ENCODE measurements around the gene MMS19.
A peak's percentile ranks its signal among the peaks of the same experiment; 100 is the strongest.

MMS19 gene

GRCh38 chr10:97463363-97464132 lies 34.7 kb downstream of the MMS19 start:
- peak in 1 of 2 experiments; percentile 29 for DNase-seq

GRCh38 chr10:97462309-97462708 lies 35.9 kb downstream of the MMS19 start:
- no peak for DNase-seq

- DNase-seq = no peak
These were observed 38.3 kb downstream of the MMS19 start for GRCh38 chr10:97459933-97460332.

GRCh38 chr10:97459111-97459510 lies 39.1 kb downstream of the MMS19 start:
- DNase-seq = no peak

GRCh38 chr10:97456686-97457065 lies 41.5 kb downstream of the MMS19 start:
- no peak for DNase-seq

- DNase-seq = no peak
These were observed 42.1 kb downstream of the MMS19 start for GRCh38 chr10:97456034-97456685.

- no peak for DNase-seq
These were observed 43.7 kb downstream of the MMS19 start for GRCh38 chr10:97454330-97455036.

- no peak for DNase-seq
These were observed 45.9 kb downstream of the MMS19 start for GRCh38 chr10:97452352-97452751.

GRCh38 chr10:97451605-97452004 lies 46.6 kb downstream of the MMS19 start:
- no peak for DNase-seq

GRCh38 chr10:97450828-97451227 lies 47.4 kb downstream of the MMS19 start:
- no peak for DNase-seq

GRCh38 chr10:97445722-97446639 lies 52.2 kb downstream of the MMS19 start, which contains the start of the genes EXOSC1 and ZDHHC16:
Gene EXOSC1, minus strand, starts transcription at chr10:97446006. Its CDS starts 21 bp downstream, at chr10:97445985.
Gene ZDHHC16, plus strand, starts transcription at chr10:97446175. Its CDS starts 5,501 bp downstream, at chr10:97451676.
- DNase-seq = peak; percentile 74 to 85

GRCh38 chr10:97445357-97445721 lies 52.9 kb downstream of the MMS19 start:
- no peak for DNase-seq

- DNase-seq = no peak
These were observed 54.0 kb downstream of the MMS19 start for GRCh38 chr10:97444212-97444611.

- no peak for DNase-seq
These were observed 55.9 kb downstream of the MMS19 start for GRCh38 chr10:97442277-97442676.

- no peak for DNase-seq
These were observed 63.0 kb downstream of the MMS19 start for GRCh38 chr10:97435211-97435610.

GRCh38 chr10:97434557-97434956 lies 63.7 kb downstream of the MMS19 start:
- no peak for DNase-seq

GRCh38 chr10:97434055-97434454 lies 64.2 kb downstream of the MMS19 start:
- peak in 1 of 2 experiments; percentile 44 for DNase-seq

GRCh38 chr10:97428572-97428981 lies 69.6 kb downstream of the MMS19 start:
- DNase-seq = no peak

- no peak for DNase-seq
These were observed 70.5 kb downstream of the MMS19 start for GRCh38 chr10:97427571-97428179.

- no peak for DNase-seq
These were observed 71.2 kb downstream of the MMS19 start for GRCh38 chr10:97426776-97427570.
